ENCODE results near the gene RACGAP1.
"Not testable (repeated sequence)": the region's sequence is repeated elsewhere in the genome, so short reads cannot be mapped to it uniquely, and the experiment has no call there.

RACGAP1 gene

GRCh38 chr12:50032515-50032853 lies 7.2 kb upstream of the RACGAP1 start:
- no peak for DNase-seq

DNA sequence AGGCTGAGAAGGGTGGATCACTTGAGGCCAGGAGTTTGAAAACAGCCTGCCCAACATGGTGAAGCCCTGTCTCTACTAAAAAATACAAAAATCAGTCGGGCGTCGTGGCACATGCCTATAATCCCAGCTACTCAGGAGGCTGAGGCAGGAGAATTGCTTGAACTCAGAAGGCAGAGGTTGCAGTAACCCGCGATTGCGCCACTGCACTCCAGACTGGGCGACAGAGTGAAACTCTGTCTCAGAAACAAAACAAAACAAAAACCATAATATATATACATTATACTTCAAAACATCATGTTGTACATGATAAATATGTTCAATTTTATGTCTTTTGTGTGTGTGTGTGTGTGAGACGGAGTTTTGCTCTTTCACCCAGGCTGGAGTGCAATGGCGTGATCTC lies 5.2 kb upstream of the RACGAP1 start:
- DNase-seq = not testable (repeated sequence)

- no peak for DNase-seq
These were observed 1.4 kb upstream of the RACGAP1 start for GRCh38 chr12:50026691-50027090.

DNA sequence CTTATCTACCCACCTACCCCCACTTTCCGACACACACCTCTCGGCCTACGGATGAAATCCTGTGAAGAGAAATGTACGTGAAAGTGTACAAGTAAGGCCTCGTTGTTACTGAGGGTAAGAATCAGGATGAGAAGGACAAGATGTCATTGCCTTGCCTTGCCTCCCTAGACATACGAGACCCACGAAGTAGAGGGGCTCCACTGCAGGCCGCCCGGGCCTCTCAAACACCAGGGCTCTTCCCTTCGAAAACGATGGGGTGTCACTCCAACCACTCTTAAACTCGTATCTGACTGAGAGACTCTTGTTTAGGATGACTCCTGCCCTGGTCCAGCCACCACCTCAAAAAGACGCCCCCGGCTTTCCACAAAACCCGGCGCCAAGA lies 498 bp downstream of the RACGAP1 start:
- no peak for DNase-seq

- DNase-seq = no peak
These were observed 1.1 kb downstream of the RACGAP1 start for GRCh38 chr12:50024227-50024626.

GRCh38 chr12:50022903-50023302 lies 2.4 kb downstream of the RACGAP1 start:
- DNase-seq = no peak

DNA sequence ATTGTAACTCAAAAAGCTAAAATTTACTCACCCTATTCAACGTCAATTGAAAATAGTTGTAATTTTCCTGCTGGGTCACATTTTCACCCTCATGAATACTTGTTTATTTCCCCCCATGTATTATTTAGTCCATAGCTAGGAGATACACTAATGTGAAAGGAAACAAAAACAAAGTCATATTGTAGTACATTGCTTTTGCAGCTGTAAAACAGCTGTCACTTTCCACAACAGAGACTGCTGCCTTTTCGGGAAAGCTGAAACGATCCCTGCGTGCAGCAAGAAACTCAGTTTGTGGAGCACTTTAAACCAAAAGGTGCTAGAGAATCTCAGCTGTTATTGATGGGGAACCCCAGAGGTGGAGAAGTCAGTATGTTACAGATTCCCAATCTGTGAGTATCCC lies 4.3 kb downstream of the RACGAP1 start:
- no peak for DNase-seq

DNA sequence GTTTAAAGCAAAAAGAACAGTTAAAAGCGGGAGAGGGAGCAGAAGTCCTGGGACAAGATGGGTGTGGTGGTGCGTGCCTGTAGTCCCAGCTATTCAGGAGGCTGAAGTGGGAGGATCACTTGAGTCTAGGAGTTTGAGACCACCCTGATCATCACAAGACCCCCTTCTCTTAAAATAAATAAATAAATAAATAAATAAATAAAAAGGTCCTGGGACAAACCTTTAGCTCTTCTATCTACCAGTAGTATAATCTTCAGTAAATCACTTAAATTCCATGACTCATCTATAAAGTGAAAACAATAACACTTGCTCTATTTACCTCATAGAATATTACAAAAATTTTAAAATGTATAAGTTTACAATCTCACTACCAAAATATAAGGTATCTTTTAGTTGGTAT lies 5.8 kb downstream of the RACGAP1 start:
- DNase-seq = no peak

GRCh38 chr12:50018968-50019367 lies 6.3 kb downstream of the RACGAP1 start:
- DNase-seq = no peak

GRCh38 chr12:50018154-50018553 lies 7.1 kb downstream of the RACGAP1 start:
- DNase-seq = no peak

DNA sequence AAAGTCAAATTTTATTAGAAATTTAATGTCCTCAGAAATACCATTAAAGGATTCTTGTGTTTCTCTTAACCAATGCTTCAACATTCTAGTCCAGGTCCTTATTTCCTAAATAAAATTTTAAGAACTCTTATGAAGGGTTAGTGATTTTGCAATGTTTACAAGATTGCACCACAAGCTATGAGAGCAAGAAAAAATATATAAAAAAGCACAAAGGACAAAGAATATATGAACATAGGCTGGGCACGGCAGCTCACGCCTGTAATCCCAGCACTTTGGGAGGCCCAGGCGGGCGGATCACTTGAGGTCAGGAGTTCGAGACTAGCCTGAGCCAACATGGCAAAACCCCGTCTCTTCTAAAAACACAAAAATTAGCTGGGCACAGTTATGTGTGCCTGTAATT lies 7.7 kb downstream of the RACGAP1 start:
- DNase-seq = no peak

GRCh38 chr12:50016501-50017475 lies 8.5 kb downstream of the RACGAP1 start:
- peak in 30 of 56 donors; percentile 4 to 77 (median 36) for DNase-seq

DNA sequence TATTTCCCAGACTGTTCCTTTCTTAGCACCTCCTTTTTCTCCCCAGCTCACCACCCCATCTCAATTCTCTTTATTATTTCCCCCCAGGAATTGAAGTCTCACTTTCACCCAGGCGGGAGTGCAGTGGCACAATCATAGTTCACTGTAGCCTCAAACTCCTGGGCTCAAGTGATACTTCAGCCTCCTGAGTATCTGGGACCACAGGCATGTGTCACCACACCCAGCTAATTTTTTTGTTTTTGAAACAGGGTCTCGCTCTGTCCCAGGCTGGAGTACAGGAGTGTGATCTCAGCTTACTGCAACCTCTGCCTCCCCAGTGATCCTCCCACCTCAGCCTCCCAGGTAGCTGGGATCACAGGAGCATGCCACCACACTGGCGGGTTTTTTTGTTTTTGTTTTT lies 11.0 kb downstream of the RACGAP1 start:
- DNase-seq = no peak

GRCh38 chr12:50013361-50014147 lies 11.7 kb downstream of the RACGAP1 start:
- DNase-seq = no peak

- DNase-seq = no peak
These were observed 18.4 kb downstream of the RACGAP1 start for GRCh38 chr12:50006754-50007442.

- no peak for DNase-seq
These were observed 19.0 kb downstream of the RACGAP1 start for GRCh38 chr12:50006280-50006679.

GRCh38 chr12:50005175-50005574 lies 20.1 kb downstream of the RACGAP1 start:
- DNase-seq = peak in 2 of 56 donors; percentile 15 to 28

DNA sequence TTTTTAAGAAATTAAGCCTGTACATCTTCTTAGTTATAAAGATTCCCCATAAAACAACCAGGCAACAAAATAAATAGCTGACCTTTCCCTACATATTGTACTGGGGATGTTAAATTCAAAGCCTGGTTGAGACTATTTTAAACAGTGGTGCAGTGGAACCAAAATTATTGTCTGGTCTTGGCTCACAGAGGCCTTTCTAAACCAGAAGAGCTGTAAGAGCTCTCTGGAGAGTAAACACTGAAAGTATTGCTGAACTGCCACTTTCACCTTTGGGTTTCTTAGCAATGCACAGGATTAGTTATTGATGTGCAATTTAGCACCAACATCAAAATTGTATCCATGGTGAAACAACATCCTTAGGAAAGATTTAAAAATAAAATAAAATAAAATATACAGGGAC lies 20.6 kb downstream of the RACGAP1 start:
- DNase-seq = no peak

GRCh38 chr12:50003595-50003994 lies 21.7 kb downstream of the RACGAP1 start:
- no peak for DNase-seq

GRCh38 chr12:49998453-49998852 lies 26.8 kb downstream of the RACGAP1 start:
- DNase-seq = no peak

- no peak for DNase-seq
These were observed 35.0 kb downstream of the RACGAP1 start for GRCh38 chr12:49990273-49990672.

- DNase-seq = not testable (repeated sequence)
These were observed 35.9 kb downstream of the RACGAP1 start for GRCh38 chr12:49989400-49989799.

Data from amygdala (tissue), 56 donors.